ENCODE data around the gene SHOC1. TPM values are rescaled to one million over a fixed set of nuclear protein-coding genes. Genes with fewer than 3 reads are reported as not detected.

SHOC1 gene
- total RNA-seq, 1 donor from 2014 or later = not detected

DNA sequence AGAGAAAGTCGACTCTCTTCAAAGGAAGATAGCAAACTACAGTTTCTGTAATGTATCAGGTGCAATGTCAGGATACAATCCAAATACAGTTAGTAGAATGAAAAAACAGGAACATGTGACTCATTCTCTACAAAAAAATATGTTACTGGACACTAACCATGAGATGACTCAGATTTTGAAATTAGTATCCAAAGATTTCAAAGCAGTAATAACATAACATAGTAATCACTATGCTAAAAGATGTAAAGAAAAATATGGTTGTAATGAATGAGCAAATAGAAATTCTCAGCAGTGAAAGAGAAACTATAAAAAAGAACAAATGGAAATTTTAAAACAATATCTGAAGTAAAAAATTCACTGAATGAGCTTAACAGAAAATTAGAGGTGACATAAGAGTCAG lies 42.3 kb downstream of the SHOC1 start:
- Mint-ChIP-seq H3K9me3 (peaks cover 37% of the 10 kb centered on the region), H3K4me3 (no peak overlapping the region), H3K4me1 (no peaks in the 10 kb centered on the region), H3K27me3 (ENCODE audit: low read depth) (no peaks in the 10 kb centered on the region), H3K36me3 (peaks cover 22% of the 10 kb centered on the region), H3K27ac (no peak overlapping the region)
- no peak for TF ChIP-seq CTCF (IDR thresholded peaks at IDR 0.05; ENCODE audit: unreplicated experiment)
- no peak for DNase-seq (ENCODE audit: low spot score in 2 of 2, unreplicated experiment in 2 of 2)

Other genes with a start within 250 kb of the SHOC1 start
- 46.2 to 49.2 TPM (median 46.3 TPM) in 3 replicates for gene PTGR1, start 195.3 kb downstream of the SHOC1 start, total RNA-seq
- gene DNAJC25, start 163.6 kb downstream of the SHOC1 start, total RNA-seq = 9.3 to 10.4 TPM (median 9.9 TPM) in 3 replicates
- 22.4 to 25.2 TPM (median 23.9 TPM) in 3 replicates for gene GNG10, start 133.3 kb downstream of the SHOC1 start, total RNA-seq
- 27.0 to 29.8 TPM (median 27.4 TPM) in 3 replicates for gene UGCG, start 101.9 kb upstream of the SHOC1 start, total RNA-seq

Data from mesothelial cell of epicardium (in vitro differentiated cells).